ENCODE data around the gene PCDH9. TPM values are rescaled to one million over a fixed set of nuclear protein-coding genes. Genes with fewer than 3 reads are reported as not detected.
"Not testable (repeated sequence)": the region's sequence is repeated elsewhere in the genome, so short reads cannot be mapped to it uniquely, and the experiment has no call there.

Gene PCDH9
- polyA plus RNA-seq, 3 donors from 2014 or later, result 0.56 to 0.77 TPM; not detected in 1

- Mint-ChIP-seq H3K4me1 (no peaks in the 10 kb centered on the region), H3K4me3 (no peak overlapping the region), H3K27ac (no peak overlapping the region), H3K9me3 (peaks cover 3 to 27% (median 6%) of the 10 kb centered on the region in 6 donors), H3K36me3 (no peaks in the 10 kb centered on the region), H3K27me3 (ENCODE audit: low read depth in 3 of 3) (peaks cover 0 to 1% (median 0%) of the 10 kb centered on the region in 3 donors)
- DNase-seq, result no peak
Measured at GRCh38 chr13:66794340-66795031, 435.6 kb downstream of the PCDH9 start.

- H3K27ac Mint-ChIP-seq, result no peak overlapping the region
- H3K4me3 Mint-ChIP-seq, result no peak overlapping the region
- no peaks in the 10 kb centered on the region for H3K36me3 Mint-ChIP-seq
- H3K4me1 Mint-ChIP-seq, result no peaks in the 10 kb centered on the region
- H3K27me3 Mint-ChIP-seq (ENCODE audit: low read depth in 3 of 3), result peaks cover 0 to 1% (median 0%) of the 10 kb centered on the region in 3 donors
- H3K9me3 Mint-ChIP-seq, result peaks cover 0 to 20% (median 5%) of the 10 kb centered on the region in 6 donors
- DNase-seq, result no peak
Measured at GRCh38 chr13:66790861-66791260, 439.3 kb downstream of the PCDH9 start.

GRCh38 chr13:66781241-66781640 lies 448.9 kb downstream of the PCDH9 start:
- Mint-ChIP-seq H3K4me1 (no peaks in the 10 kb centered on the region), H3K9me3 (peaks cover 1 to 8% (median 6%) of the 10 kb centered on the region in 6 donors), H3K27me3 (ENCODE audit: low read depth in 3 of 3) (no peaks in the 10 kb centered on the region), H3K27ac (no peak overlapping the region), H3K4me3 (no peak overlapping the region), H3K36me3 (no peaks in the 10 kb centered on the region)
- no peak for DNase-seq

- H3K36me3 Mint-ChIP-seq, result no peaks in the 10 kb centered on the region
- no peak for DNase-seq
- H3K27ac Mint-ChIP-seq, result no peak overlapping the region
- no peaks in the 10 kb centered on the region for H3K27me3 Mint-ChIP-seq (ENCODE audit: low read depth in 3 of 3)
- no peak overlapping the region for H3K4me3 Mint-ChIP-seq
- H3K9me3 Mint-ChIP-seq, result peaks cover 1 to 10% (median 7%) of the 10 kb centered on the region in 6 donors
- H3K4me1 Mint-ChIP-seq, result no peaks in the 10 kb centered on the region
Measured at GRCh38 chr13:66780814-66781213, 449.3 kb downstream of the PCDH9 start.

- no peak overlapping the region for H3K4me3 Mint-ChIP-seq
- DNase-seq, result no peak
- H3K27me3 Mint-ChIP-seq (ENCODE audit: low read depth in 3 of 3), result no peaks in the 10 kb centered on the region
- H3K27ac Mint-ChIP-seq, result no peak overlapping the region
- no peaks in the 10 kb centered on the region for H3K4me1 Mint-ChIP-seq
- peaks cover 3 to 17% (median 11%) of the 10 kb centered on the region in 6 donors for H3K9me3 Mint-ChIP-seq
- no peaks in the 10 kb centered on the region for H3K36me3 Mint-ChIP-seq
Measured at GRCh38 chr13:66778461-66778860, 451.7 kb downstream of the PCDH9 start.

GRCh38 chr13:66775196-66775595 lies 454.9 kb downstream of the PCDH9 start:
- Mint-ChIP-seq H3K27me3 (ENCODE audit: low read depth in 3 of 3) (no peaks in the 10 kb centered on the region), H3K27ac (no peak overlapping the region), H3K4me1 (no peaks in the 10 kb centered on the region), H3K36me3 (no peaks in the 10 kb centered on the region), H3K9me3 (peaks cover 5 to 16% (median 8%) of the 10 kb centered on the region in 6 donors), H3K4me3 (no peak overlapping the region)
- DNase-seq, result no peak

- Mint-ChIP-seq H3K4me3 (no peak overlapping the region), H3K27ac (no peak overlapping the region), H3K4me1 (no peaks in the 10 kb centered on the region), H3K36me3 (no peaks in the 10 kb centered on the region), H3K9me3 (peaks cover 5 to 16% (median 8%) of the 10 kb centered on the region in 6 donors), H3K27me3 (ENCODE audit: low read depth in 3 of 3) (no peaks in the 10 kb centered on the region)
- no peak for DNase-seq
Measured at GRCh38 chr13:66774046-66774445, 456.1 kb downstream of the PCDH9 start.

- DNase-seq, result no peak
- Mint-ChIP-seq H3K9me3 (peaks cover 9 to 45% (median 16%) of the 10 kb centered on the region in 6 donors), H3K4me1 (no peaks in the 10 kb centered on the region), H3K4me3 (no peak overlapping the region), H3K36me3 (peaks cover 0 to 5% (median 0%) of the 10 kb centered on the region in 3 donors), H3K27ac (no peak overlapping the region), H3K27me3 (ENCODE audit: low read depth in 3 of 3) (no peaks in the 10 kb centered on the region)
Measured at GRCh38 chr13:66765559-66765958, 464.6 kb downstream of the PCDH9 start.

GRCh38 chr13:66760678-66761077 lies 469.5 kb downstream of the PCDH9 start:
- not testable (repeated sequence) for H3K36me3 Mint-ChIP-seq; H3K4me1 Mint-ChIP-seq; DNase-seq; H3K27ac Mint-ChIP-seq; H3K27me3 Mint-ChIP-seq (ENCODE audit: low read depth in 3 of 3); H3K4me3 Mint-ChIP-seq
- H3K9me3 Mint-ChIP-seq, result peaks cover 10 to 37% (median 22%) of the 10 kb centered on the region in 6 donors

GRCh38 chr13:66759919-66760318 lies 470.2 kb downstream of the PCDH9 start:
- DNase-seq, result no peak
- no peaks in the 10 kb centered on the region for H3K4me1 Mint-ChIP-seq
- H3K36me3 Mint-ChIP-seq, result peaks cover 0 to 5% (median 0%) of the 10 kb centered on the region in 3 donors

GRCh38 chr13:66751691-66752090 lies 478.4 kb downstream of the PCDH9 start:
- no peak for DNase-seq
- Mint-ChIP-seq H3K4me3 (no peak overlapping the region), H3K9me3 (peaks cover 0 to 30% (median 6%) of the 10 kb centered on the region in 6 donors), H3K27me3 (ENCODE audit: low read depth in 3 of 3) (no peaks in the 10 kb centered on the region), H3K36me3 (no peaks in the 10 kb centered on the region), H3K27ac (no peak overlapping the region), H3K4me1 (no peaks in the 10 kb centered on the region)

More at GRCh38 chr13:66759919-66760318, 470.2 kb downstream of the PCDH9 start:
- no peaks in the 10 kb centered on the region for H3K27me3 Mint-ChIP-seq (ENCODE audit: low read depth in 3 of 3)
- H3K9me3 Mint-ChIP-seq, result peaks cover 8 to 41% (median 21%) of the 10 kb centered on the region in 6 donors
- H3K4me3 Mint-ChIP-seq, result no peak overlapping the region
- no peak overlapping the region for H3K27ac Mint-ChIP-seq

GRCh38 chr13:66748712-66749111 lies 481.4 kb downstream of the PCDH9 start:
- no peak for DNase-seq
- H3K27ac Mint-ChIP-seq, result no peak overlapping the region
- H3K4me1 Mint-ChIP-seq, result no peaks in the 10 kb centered on the region
- H3K9me3 Mint-ChIP-seq, result peaks cover 1 to 26% (median 6%) of the 10 kb centered on the region in 6 donors
- no peak overlapping the region for H3K4me3 Mint-ChIP-seq
- no peaks in the 10 kb centered on the region for H3K36me3 Mint-ChIP-seq
- no peaks in the 10 kb centered on the region for H3K27me3 Mint-ChIP-seq (ENCODE audit: low read depth in 3 of 3)

GRCh38 chr13:66745307-66745706 lies 484.8 kb downstream of the PCDH9 start:
- H3K27me3 Mint-ChIP-seq (ENCODE audit: low read depth in 3 of 3), result no peaks in the 10 kb centered on the region
- H3K9me3 Mint-ChIP-seq, result peaks cover 0 to 10% (median 5%) of the 10 kb centered on the region in 6 donors
- no peaks in the 10 kb centered on the region for H3K36me3 Mint-ChIP-seq
- no peak for DNase-seq
- H3K27ac Mint-ChIP-seq, result no peak overlapping the region
- no peak overlapping the region for H3K4me3 Mint-ChIP-seq
- H3K4me1 Mint-ChIP-seq, result no peaks in the 10 kb centered on the region

GRCh38 chr13:66723576-66723975 lies 506.6 kb downstream of the PCDH9 start:
- Mint-ChIP-seq H3K27ac (no peak overlapping the region), H3K27me3 (ENCODE audit: low read depth in 3 of 3) (no peaks in the 10 kb centered on the region), H3K4me3 (no peak overlapping the region), H3K36me3 (no peaks in the 10 kb centered on the region), H3K4me1 (no peaks in the 10 kb centered on the region), H3K9me3 (peaks cover 2 to 24% (median 5%) of the 10 kb centered on the region in 6 donors)
- DNase-seq, result no peak

GRCh38 chr13:66716538-66716937 lies 513.6 kb downstream of the PCDH9 start:
- Mint-ChIP-seq H3K27me3 (ENCODE audit: low read depth in 3 of 3) (no peaks in the 10 kb centered on the region), H3K4me1 (no peaks in the 10 kb centered on the region), H3K4me3 (no peak overlapping the region), H3K36me3 (no peaks in the 10 kb centered on the region), H3K9me3 (peaks cover 0 to 13% (median 4%) of the 10 kb centered on the region in 6 donors), H3K27ac (no peak overlapping the region)
- DNase-seq, result no peak
